HG03039 (cell line): ENCODE results near the gene TMEM139.
"Not testable (repeated sequence)": the region's sequence is repeated elsewhere in the genome, so short reads cannot be mapped to it uniquely, and the experiment has no call there.

Experiments
- ATAC-seq: cut with Tn5 transposase; IDR thresholded peaks from one replicate; pipeline ENCODE4 v1.9.1; 2021; ENCODE audit warnings: mild to moderate bottlenecking, moderate library complexity; ENCODE audit not compliant: unreplicated experiment

The TMEM139 gene

GRCh38 chr7:143258831-143259230 lies 25.9 kb upstream of the TMEM139 start:
- ATAC-seq = no peak

- ATAC-seq = no peak
These were observed 25.0 kb upstream of the TMEM139 start for GRCh38 chr7:143259765-143260164.

GRCh38 chr7:143261901-143262300 lies 22.9 kb upstream of the TMEM139 start:
- no peak for ATAC-seq

- peak; percentile 97 for ATAC-seq
These were observed 21.2 kb upstream of the TMEM139 start, which contains the start of gene GSTK1 for GRCh38 chr7:143263266-143264195. TSS of gene GSTK1 (plus strand) at chr7:143263441. CDS start at chr7:143263514, 73 bp downstream.

- not testable (repeated sequence) for ATAC-seq
These were observed 20.6 kb upstream of the TMEM139 start for GRCh38 chr7:143264196-143264568.

GRCh38 chr7:143265017-143265693 lies 19.6 kb upstream of the TMEM139 start:
- ATAC-seq = no peak

- no peak for ATAC-seq
These were observed 15.5 kb upstream of the TMEM139 start for GRCh38 chr7:143269251-143269650.

GRCh38 chr7:143271240-143271639 lies 13.5 kb upstream of the TMEM139 start:
- ATAC-seq = no peak

- no peak for ATAC-seq
These were observed 11.9 kb upstream of the TMEM139 start for GRCh38 chr7:143272871-143273270.

- ATAC-seq = no peak
These were observed 5.3 kb upstream of the TMEM139 start for GRCh38 chr7:143279186-143280098.

- ATAC-seq = no peak
These were observed 4.6 kb upstream of the TMEM139 start for GRCh38 chr7:143280160-143280559.

GRCh38 chr7:143280566-143280965 lies 4.2 kb upstream of the TMEM139 start:
- ATAC-seq = no peak

GRCh38 chr7:143281529-143281928 lies 3.2 kb upstream of the TMEM139 start:
- no peak for ATAC-seq

- no peak for ATAC-seq
These were observed 2.6 kb upstream of the TMEM139 start for GRCh38 chr7:143282124-143282523.

- no peak for ATAC-seq
These were observed 1.4 kb upstream of the TMEM139 start for GRCh38 chr7:143283381-143283780.

GRCh38 chr7:143285470-143285778 lies 666 bp downstream of the TMEM139 start:
- no peak for ATAC-seq

GRCh38 chr7:143285806-143286521 lies 1.2 kb downstream of the TMEM139 start:
- ATAC-seq = no peak

GRCh38 chr7:143286522-143286890 lies 1.7 kb downstream of the TMEM139 start:
- no peak for ATAC-seq

GRCh38 chr7:143287339-143287934 lies 2.7 kb downstream of the TMEM139 start:
- ATAC-seq = no peak
